Fibroblast of upper back skin (primary cell): ENCODE data around the gene POLA2.
A peak's percentile ranks its signal among the peaks of the same experiment; 100 is the strongest.
"Not testable (repeated sequence)": the region's sequence is repeated elsewhere in the genome, so short reads cannot be mapped to it uniquely, and the experiment has no call there.

ENCODE experiments used
- DNase-seq: peaks from one replicate; pipeline ENCODE4 v3.0.0-alpha.2; 2013

Gene POLA2

DNA sequence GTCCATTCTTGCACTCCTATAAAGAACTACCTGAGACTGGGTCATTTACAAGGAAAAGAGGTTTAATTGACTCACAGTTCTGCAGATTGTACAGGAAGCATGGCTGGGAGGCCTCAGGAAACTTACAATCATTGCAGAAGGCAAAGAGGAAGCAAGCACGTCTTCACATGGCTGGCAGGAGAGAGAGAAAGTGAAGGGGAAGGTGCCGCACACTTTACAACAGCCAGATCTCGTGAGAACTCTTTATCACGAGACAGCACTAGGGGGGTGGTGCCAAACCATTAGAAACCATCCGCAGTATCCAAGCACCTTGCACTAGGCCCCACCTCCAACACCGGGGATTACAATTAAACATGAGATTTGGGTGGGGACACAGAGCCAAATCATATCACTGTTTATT lies 19.4 kb upstream of the POLA2 start:
- no peak for DNase-seq

DNA sequence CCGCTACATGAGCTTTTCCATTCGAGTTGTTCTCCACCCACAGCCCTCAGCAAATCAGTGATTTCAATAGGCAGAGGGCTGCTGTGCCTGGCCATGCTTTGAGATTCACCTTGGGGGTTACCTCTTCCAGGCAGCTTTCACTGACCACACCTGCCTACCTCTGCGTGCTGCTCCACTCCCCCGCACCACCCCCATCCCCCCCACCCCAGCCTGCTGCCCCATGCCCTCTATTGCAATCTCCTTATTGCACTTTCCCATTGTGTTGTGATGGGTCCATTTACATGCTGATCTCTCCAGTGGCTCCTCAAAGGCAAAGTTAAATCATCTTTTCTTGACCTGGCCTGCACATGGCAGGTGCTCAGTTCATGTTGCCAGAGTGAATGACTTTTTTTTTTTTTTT lies 18.0 kb upstream of the POLA2 start:
- no peak for DNase-seq

DNA sequence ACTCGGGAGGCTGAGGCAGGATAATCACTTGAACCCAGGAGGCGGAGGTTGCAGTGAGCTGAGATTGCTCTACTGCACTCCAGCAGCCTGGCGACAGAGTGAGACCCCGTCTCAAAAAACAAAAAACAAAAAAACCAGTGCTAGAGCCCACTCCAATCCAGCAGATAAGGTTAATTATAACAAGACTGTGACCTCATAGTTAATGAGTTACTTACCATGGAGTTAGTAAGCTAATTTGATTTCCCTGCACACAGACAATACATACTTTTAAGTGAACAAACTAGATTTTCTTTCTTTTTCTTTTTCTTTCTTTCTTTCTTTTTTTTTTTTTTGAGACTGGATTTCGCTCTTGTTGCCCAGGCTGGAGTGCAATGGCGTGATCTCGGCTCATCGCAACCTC lies 16.7 kb upstream of the POLA2 start:
- not testable (repeated sequence) for DNase-seq

DNA sequence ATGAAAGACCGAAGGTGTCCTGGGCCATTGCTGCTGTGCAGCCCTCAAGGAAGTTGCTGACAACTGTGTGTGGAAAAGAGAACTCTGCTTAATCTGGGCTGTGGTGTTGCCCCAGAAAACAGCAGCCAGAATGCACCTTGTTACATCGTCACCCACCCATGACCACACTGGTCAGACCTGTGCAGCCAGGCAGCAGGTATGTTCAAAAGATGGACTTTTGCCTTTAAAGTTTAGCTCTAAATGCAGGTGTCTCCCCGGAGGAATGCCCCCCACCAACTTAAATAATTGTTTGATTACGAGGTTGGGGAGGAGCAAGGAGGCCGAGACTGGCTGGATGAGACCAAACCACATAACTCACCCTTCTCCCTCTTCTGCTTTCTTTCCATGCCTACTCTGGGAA lies 15.3 kb upstream of the POLA2 start:
- DNase-seq: no peak

DNA sequence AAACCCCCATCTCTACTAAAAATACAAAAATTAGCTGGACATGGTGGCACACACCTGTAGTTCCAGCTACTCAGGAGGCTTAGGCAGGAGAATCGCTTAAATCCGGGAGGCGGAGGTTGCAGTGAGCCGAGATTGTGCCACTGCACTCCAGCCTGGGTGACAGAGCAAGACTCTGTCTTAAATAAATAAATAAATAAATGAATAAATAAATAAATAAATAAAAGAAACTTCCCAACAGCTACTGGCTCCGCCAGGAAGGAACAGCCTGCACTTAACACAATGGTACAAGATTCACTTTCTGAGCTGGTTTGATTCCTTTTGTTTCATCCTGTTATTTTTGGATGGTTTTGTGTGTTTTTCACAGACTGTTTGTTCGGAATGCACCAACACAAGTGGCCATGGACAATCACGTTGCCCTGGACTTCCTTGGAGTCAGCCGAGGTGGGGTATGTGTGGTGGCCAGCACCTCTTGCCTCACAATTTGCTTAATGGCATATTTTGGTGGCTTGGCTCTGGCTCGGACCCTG lies 13.5 kb upstream of the POLA2 start:
- not testable (repeated sequence) for DNase-seq

DNA sequence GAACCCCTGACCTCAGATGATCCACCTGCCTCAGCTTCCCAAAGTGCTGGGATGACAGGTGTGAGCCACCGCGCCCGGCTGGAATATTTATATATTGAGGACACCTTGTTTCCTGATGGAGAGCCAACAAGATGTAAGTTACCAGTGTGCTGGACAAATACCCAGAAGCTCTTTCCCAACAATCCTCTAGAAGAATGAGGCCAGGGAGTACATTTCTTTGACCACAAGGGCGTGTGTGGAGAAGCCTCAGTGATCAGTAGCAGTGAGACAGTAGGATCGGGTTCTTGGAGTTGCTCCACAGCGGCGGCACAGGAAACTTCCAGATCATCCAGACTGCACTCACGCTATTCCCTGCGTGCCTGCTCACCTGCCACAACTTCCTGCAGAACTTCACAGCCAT lies 10.3 kb upstream of the POLA2 start:
- peak; percentile 4 for DNase-seq

DNA sequence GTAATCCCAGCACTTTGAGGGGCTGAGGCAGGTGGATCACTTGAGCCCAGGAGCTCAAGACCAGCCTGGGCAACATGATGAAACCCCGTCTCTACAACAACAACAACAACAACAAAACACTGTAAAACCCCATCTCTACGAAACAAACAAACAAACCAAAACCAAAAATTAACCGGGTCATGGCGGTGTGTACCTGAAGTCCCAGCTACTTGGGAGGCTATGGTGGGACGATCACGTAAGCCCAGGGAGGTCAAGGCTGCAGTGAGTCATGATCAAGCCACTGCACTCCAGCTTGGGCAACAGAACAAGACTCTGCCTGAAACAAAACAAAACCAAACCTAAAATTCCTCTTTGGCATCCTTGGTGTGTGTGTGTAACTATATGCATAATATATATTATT lies 7.0 kb upstream of the POLA2 start:
- DNase-seq: no peak

DNA sequence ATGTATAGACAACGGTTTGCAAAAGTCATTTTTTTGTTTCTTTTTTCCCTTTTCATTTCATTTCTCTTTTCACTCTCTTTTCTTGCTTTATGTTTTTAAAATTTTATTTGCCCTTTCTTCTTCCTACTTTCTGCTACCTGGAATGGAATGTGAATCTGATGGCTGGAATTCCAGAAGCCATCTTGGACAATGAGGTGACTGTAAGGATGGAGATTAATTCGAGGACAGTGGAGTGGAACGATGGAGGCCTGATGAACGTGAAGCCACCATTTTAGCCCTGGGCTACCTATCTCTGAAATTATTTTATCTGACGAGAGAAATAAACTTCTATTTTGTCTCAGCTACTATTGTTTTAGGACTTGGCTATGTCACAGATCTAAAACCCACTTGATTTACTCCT lies 2.8 kb upstream of the POLA2 start:
- no peak for DNase-seq

DNA sequence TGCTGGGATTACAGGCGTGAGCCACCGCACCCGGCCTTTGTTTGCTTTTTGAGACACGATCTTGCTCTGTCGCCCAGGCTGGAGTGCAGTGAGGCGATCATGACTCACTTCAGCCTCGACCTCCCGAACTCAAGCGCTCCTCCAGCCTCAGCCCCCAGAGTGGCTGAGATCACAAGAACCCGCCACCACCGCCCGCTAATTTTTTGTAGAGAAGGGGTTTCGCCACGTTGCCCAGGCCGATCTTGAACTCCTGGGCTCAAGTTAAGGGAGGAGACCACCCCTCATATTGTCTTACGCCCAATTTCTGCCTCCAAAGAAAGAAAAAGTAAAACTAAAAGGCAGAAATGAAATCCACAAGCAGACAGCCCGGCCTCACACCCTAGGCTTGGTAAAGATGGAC lies 1.5 kb upstream of the POLA2 start:
- no peak for DNase-seq

DNA sequence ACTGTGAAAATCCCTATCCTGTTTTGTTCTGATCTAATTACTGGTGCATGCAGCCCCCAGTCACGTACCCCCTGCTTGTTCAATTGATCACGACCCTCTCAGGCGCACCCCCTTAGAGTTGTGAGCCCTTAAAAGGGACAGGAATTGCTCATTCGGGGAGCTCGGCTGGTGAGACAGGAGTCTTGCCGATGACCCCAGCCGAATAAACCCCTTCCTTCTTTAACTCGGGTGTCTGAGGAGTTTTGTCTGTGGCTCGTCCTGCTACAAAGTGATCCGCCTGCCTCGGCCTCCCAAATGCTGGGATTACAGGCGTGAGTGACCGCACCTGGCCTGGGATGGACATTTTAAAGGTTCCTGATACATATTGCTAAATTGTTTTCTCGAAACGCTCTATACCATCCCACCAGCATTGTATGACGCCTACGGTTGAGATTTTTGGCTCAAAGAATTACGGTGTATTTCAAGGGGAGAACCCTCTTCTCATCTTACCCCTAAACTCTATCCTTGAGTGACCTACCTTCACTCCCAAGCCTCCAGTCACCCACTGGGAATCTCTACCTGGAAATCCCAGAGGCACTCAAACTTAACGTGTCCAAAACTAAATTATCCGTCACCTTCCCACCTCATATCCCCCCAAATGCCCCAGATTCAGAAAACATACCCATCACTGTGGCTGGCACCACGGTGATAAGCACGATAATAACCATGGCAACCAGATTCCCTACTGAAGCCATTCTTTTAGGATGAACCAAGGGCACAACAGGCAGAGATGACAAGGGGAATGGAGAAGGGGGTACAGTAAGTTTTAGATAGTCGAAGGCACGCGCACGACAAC lies 789 bp upstream of the POLA2 start:
- DNase-seq: no peak

DNA sequence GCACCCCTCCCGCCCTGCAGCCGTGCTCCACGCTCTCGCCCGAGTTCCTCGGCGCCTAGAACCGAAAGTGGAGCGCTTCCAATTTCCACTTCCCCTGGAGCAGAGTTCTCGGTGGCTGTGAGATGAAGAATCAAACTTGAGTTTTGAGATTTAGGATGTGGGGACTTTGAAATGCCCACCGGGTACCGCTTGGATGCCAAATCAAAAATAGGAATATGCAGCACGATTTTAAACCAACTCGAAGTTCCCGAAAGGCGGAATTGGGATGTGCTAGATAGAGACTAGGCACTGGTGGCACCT lies 569 bp downstream of the POLA2 start:
- DNase-seq: no peak

DNA sequence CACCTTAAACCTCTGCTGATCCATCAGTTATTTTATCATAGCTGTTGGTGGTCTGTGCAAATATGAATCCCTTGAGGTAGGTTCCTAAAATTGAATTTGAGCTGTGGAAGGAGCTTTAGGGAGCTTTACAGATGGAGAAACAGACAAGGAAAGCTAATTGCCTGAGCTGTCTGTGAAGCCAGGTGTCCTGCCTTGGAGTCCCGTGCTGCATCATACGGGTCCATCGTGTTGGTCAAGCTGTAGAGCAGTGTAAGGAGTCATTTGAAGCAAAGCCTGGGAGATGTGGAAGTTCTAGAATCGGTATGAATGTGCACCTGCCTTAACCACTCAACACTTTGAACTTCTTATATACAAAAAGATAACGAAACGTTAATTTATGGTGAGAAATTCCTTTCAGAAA lies 1.0 kb downstream of the POLA2 start:
- no peak for DNase-seq

DNA sequence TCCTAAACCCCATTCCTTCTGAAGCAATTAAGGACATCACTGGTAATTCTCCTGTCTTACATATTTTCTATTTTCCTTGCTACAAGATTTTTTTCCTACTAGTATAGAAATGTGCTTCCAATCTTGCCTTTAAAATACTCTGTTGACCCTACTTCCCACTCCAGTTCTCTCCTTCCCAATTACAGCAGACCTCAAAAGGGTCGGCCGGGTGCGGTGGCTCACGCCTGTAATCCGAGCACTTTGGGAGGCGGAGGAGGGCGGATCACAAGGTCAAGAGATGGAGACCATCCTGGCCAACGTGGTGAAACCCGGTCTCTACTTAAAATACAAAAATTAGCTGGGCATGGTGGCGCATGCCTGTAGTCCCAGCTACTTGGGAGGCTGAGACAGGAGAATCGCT lies 3.0 kb downstream of the POLA2 start:
- not testable (repeated sequence) for DNase-seq

DNA sequence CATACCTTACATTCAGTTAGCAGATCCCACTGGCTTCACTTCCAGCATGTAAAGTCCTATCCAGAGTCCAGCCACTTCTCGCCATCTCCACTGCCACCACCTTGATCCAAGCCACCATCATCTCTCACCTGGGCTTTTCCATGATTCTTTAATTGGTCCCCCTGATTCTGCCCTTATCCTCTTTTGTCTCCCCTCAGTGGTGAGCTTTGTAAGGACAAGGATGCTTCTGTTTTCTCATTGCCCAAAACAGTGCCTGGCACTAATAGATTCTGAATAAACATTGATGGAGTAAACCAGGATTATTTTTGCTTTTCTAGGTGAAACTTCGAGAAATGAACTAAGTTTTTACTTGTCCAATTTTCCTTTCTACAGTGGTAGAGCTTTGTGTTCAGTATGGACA lies 4.4 kb downstream of the POLA2 start:
- DNase-seq: no peak

DNA sequence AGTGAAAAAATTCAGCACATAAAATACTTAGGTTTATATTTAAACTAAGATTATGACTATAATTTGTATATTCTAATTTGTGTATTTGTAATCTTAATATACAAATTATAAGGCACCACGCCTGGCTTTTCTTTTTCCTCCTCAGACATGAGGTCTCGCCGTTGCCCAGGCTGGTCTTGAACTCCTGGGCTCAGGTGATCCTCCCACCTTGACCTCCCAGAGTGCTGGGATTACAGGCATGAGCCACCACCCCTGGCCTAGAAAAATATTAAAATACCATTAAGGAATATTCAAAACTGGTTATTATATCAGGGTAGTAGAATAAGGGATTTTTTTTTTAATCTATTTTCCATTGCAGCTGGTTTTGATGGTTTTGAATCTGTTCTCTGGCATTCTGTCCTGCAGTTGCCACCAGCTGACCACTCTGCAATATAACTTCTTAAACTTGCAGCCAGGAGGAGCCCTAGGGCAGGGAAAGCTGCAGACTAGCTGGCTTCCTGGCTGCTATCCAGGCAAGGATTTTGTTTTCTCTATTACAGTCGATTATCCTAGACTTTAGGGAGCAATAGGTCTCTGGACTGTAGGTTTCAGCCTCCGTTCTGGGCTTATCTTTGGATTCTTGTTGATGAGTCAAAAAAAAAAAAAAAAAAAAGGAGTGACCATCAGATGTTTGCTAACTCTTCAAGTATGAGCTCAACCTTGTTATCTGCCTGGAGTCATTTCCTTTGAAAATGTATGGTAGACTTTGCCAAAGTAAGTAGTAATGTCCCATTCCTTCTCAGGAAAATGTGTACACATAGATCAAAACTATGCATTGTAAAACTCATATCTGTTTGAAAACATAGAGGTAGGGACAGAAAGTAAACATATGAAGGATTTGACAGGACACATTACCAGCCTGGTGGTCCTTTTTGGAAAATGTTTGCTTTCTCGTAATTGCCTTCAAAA lies 13.2 kb downstream of the POLA2 start:
- peak; percentile 93 for DNase-seq

DNA sequence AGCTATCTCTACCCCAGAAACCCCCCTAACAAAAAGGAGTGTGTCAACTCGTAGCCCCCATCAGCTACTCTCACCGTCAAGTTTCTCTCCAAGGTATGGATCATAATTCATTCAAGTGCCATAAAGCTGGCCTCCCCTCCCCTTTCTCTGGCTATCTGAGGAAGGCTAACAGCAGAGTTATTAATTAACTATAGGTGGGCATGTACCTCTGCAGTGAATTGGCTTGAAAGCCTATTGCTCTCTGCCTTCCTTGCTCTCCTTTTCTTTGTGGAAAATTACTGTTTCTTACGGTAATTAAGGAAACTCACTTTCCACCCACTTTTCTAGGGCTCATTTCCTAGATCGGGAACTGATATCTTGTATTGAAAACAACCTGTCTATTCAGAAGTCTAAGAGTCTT lies 14.1 kb downstream of the POLA2 start:
- no peak for DNase-seq

DNA sequence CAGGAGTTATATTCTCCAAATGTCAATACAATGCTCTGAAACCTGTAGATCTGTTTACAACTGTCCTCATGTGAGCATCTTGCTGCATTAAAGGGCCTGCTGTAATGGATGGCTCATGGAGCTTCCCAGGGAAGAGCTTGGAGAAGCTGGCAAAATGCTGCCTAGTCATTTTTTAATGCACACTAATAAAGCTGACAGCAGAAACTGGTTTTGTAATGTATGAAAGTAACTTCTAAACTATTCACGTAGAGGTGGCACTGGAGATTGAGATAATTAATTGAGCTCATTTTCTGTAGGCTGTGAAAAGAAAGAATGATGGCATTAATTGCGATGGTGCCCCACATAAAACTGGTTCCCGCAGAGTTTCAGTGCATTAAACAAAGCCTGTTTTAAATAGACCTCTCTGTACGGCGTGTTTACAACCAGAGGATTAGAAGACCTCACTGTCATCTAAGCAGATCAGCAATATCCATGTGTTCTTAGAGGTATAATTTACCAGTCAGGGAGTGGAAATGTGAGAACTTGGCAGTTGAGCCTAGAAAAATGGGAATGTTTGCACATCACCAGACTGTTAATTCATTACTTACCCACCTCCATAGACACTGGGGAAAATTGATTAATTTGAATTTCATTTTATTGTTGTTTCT lies 16.0 kb downstream of the POLA2 start:
- DNase-seq: no peak

DNA sequence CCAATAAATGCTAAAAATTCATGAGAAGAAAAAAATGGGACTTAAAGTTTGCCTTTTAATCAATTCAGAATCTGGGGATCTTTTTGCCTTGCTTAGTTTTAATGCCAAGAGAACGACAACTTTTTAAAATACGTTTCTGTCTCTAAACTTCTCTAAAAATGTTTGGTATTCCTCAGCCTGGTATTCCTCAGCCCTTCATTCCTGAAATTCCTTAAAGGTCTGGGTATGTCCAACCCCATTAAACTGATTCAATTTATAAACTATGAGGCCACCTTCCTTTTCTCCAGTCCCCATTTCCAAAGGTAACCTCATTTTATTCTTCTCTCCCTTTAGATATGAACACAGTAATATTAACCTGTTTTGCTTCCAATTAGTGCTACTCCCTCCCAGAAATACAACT lies 16.6 kb downstream of the POLA2 start:
- DNase-seq: peak; percentile 55

DNA sequence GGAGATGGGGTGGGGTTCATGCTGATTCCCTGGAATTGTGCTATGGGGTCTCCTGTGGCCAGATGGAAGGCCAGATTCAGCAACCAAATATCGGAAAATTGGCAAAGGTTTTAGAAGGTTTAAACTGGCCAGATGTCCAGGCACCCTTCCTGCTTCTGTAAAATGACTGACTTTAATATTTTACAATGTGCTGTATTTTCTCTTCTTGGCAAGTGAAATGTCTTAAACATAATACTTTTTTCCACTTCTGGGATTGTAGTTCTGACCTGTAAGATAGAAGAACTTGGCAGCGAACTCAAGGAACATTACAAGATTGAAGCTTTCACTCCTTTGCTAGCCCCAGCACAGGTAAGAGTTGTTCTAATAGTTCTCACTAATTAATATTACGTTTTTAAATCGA lies 17.5 kb downstream of the POLA2 start:
- DNase-seq: no peak

DNA sequence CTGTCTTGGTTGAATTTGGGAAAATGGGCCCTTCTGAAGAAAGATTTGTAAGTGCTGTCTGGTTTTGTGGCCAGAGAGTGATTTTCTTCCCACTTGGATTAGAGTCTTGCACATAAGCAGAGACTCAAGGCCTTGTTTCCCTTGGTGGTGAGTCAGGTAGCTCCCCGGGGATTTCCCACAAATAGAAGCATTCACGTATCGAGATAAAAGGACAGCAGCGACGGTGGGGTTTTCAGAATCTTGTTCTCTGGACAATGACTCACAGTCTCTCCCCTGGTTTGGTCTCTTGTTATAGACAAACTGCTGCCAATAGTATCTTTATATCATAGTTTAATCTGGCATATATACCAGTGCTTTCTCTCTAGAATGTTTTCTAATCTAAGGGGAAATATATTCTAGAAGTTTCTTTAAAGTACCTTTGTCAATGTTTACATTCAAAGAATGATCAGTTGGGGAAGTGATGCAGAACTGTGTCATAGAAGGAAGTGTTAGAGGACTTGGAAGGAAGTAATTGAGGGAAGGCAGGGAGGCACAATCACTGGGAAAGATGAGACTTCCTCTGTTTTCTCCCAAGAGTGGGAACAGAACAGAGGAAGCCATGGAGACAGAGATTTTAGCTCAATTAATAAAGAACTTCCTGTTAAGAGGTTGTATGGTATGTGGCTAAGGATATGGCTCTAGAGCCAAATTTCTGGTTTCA lies 18.1 kb downstream of the POLA2 start:
- DNase-seq: peak; percentile 97

DNA sequence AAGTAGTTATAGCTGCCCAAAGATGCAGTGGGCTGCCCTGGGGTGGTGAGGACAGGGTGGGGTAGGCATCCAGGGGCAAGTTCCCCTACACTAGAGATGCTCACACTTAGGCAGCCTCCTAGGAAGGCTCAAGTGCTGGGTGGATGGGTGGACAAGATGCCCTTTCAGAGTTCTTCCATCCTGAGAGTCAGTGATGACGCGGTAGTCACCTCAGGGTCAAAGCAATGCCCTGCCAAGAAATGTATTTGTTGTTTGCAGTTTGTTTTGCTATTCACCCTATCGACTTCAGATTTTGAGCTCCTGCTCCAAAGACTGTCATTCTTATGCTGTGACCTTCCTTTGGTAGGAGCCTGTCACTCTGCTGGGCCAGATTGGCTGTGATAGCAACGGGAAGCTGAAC lies 18.9 kb downstream of the POLA2 start:
- no peak for DNase-seq

DNA sequence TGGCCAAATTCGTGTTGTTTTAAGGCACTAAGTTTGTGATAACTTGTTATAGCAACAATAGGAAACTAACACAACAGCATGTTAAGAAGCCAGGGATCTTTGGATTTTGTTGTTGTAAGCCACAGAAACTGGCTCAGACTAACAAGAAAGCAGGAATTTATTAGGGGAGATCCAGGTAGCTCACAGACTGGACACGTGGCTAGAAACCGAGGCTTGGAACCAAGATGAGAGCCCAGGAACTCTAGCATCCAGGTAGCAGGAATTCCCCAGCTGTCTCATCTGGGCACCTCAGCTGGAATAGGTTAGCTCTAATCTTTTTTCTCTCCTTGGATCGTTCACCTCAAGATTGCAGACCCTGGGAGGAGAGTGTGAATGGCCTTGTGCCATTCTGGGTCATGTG lies 24.9 kb downstream of the POLA2 start:
- no peak for DNase-seq

DNA sequence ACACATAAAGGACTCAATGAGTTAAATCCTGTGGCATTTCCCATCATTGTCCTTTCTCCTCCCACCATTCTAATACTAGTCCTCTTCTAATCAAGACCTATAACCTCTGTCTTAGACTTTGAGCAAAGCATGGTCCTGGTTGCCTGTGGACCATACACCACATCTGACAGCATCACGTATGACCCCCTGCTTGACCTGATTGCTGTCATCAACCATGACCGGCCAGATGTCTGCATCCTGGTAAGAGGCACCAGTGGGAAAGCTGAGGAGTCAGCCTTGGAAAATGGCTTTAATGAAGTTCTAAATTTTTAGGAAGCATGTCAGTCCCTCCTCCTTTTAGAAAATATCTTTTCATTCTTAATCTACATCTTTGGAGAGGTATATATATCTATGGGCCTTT lies 25.8 kb downstream of the POLA2 start:
- DNase-seq: no peak
